Umbilical cord (tissue), 2 donors: ENCODE data around the gene ETFBKMT. TPM values are rescaled to one million over a fixed set of nuclear protein-coding genes. Genes with fewer than 3 reads are reported as not detected.

ENCODE experiments used
- DNase-seq: peaks from one replicate; pipeline ENCODE4 v3.0.0-alpha.2; 2015; ENCODE audit warnings: low spot score
- total RNA-seq: library from RNA; depleted of rRNA; stranded (reverse); fragments of >200 nt; gene quantifications from one replicate; pipeline ENCODE4 v1.2.3, GENCODE V29; 2014; ENCODE audit warnings: low replicate concordance; ENCODE audit not compliant: insufficient read depth

ETFBKMT gene
- 8.9 TPM for total RNA-seq

GRCh38 chr12:31659087-31659942 lies at the start of gene ETFBKMT:
ETFBKMT (plus strand) TSS chr12:31659688; CDS start chr12:31661954, 2,266 bp downstream.
- peak; percentile 93 for DNase-seq

GRCh38 chr12:31612819-31613218 lies 46.7 kb upstream of the ETFBKMT start:
- DNase-seq: no peak

GRCh38 chr12:31618228-31619025 lies 41.1 kb upstream of the ETFBKMT start:
- peak; percentile 40 for DNase-seq

- DNase-seq: no peak
Measured at GRCh38 chr12:31620311-31620710, 39.2 kb upstream of the ETFBKMT start.

- no peak for DNase-seq
Measured at GRCh38 chr12:31622038-31622437, 37.5 kb upstream of the ETFBKMT start.

- DNase-seq: no peak
Measured at GRCh38 chr12:31626270-31626995, 33.1 kb upstream of the ETFBKMT start.

- no peak for DNase-seq
Measured at GRCh38 chr12:31627456-31628054, 31.9 kb upstream of the ETFBKMT start.

- peak; percentile 55 for DNase-seq
Measured at GRCh38 chr12:31629756-31630732, 29.4 kb upstream of the ETFBKMT start.

- DNase-seq: no peak
Measured at GRCh38 chr12:31631023-31631724, 28.3 kb upstream of the ETFBKMT start.

GRCh38 chr12:31631809-31632208 lies 27.7 kb upstream of the ETFBKMT start:
- DNase-seq: no peak

- no peak for DNase-seq
Measured at GRCh38 chr12:31633464-31633863, 26.0 kb upstream of the ETFBKMT start.

- no peak for DNase-seq
Measured at GRCh38 chr12:31634620-31635019, 24.9 kb upstream of the ETFBKMT start.

GRCh38 chr12:31641509-31642090 lies 17.9 kb upstream of the ETFBKMT start:
- no peak for DNase-seq

- DNase-seq: no peak
Measured at GRCh38 chr12:31644536-31644935, 15.0 kb upstream of the ETFBKMT start.

- no peak for DNase-seq
Measured at GRCh38 chr12:31645924-31646323, 13.6 kb upstream of the ETFBKMT start.

GRCh38 chr12:31647086-31647491 lies 12.4 kb upstream of the ETFBKMT start:
- no peak for DNase-seq

- peak; percentile 22 for DNase-seq
Measured at GRCh38 chr12:31650918-31651317, 8.6 kb upstream of the ETFBKMT start.

- peak; percentile 62 for DNase-seq
Measured at GRCh38 chr12:31651893-31652521, 7.5 kb upstream of the ETFBKMT start.

- peak; percentile 15 for DNase-seq
Measured at GRCh38 chr12:31655208-31655607, 4.3 kb upstream of the ETFBKMT start.
